Left ventricle myocardium inferior (tissue), 1 donor: ENCODE data around the gene HEPN1. TPM values are rescaled to one million over a fixed set of nuclear protein-coding genes. Genes with fewer than 3 reads are reported as not detected.

ENCODE experiments used
- DNase-seq: peaks from one replicate; pipeline ENCODE4 v3.0.0-alpha.2; 2020
- H3K27ac ChIP-seq: fragments of 200-600 bp; replicated peaks from 2 replicates; pipeline ENCODE4 v1.8.0; 2021
- H3K27me3 ChIP-seq: fragments of 200-600 bp; 2 replicates; pipeline ENCODE4 v1.8.0; 2021; ENCODE audit warnings: low read depth
- H3K36me3 ChIP-seq: fragments of 200-600 bp; 2 replicates; pipeline ENCODE4 v1.8.0; 2021
- H3K4me1 ChIP-seq: fragments of 200-600 bp; 2 replicates; pipeline ENCODE4 v1.8.0; 2021
- H3K4me3 ChIP-seq: fragments of 200-600 bp; 2 replicates; pipeline ENCODE4 v1.8.0; 2021; ENCODE audit warnings: mild to moderate bottlenecking, moderate library complexity
- H3K9me3 ChIP-seq: fragments of 200-600 bp; replicated peaks from 2 replicates; pipeline ENCODE4 v1.8.0; 2021
- CTCF ChIP-seq: fragments of 200-600 bp; IDR thresholded peaks from 2 replicates; pipeline ENCODE4 v1.8.0; 2021; ENCODE audit warnings: antibody characterized with exemption, mild to moderate bottlenecking, borderline replicate concordance
- intact Hi-C: fragments of 100-400 bp; cut with micrococcal nuclease; formaldehyde crosslinking; loops from one replicate; pipeline ENCODE4 v1.11.0; 2022
- total RNA-seq: library from RNA; stranded (reverse); fragmentation: NEBNext Ultra II Directional; extraction: Animal tissue kit (Norgen Biotek cat#: 25700); gene quantifications from one replicate; pipeline ENCODE4 v1.2.1, GENCODE V29; 2021
- donor health status: DM: no; HTN: yes; CAD: no; lungs with severe emphysema.

HEPN1 gene
- total RNA-seq, 1 donor from 2014 or later, result not detected

GRCh38 chr11:124896821-124897391 is 22.1 kb upstream of the HEPN1 start:
- peaks cover 97% of the 10 kb centered on the region for H3K4me1 ChIP-seq
- intact Hi-C loops, result no loop called here

GRCh38 chr11:124897674-124898262 is 21.3 kb upstream of the HEPN1 start, which contains the start of gene ROBO4:
Gene ROBO4, minus strand, starts transcription at chr11:124897865. Its CDS starts 70 bp downstream, at chr11:124897795.
- Histone ChIP-seq H3K27ac (peak within 1 kb of the TSS; percentile 89), H3K4me1 (peaks cover 89% of the 10 kb centered on the region), H3K27me3 (peaks cover 18% of the 10 kb centered on the region), H3K9me3 (no peaks in the 10 kb centered on the region), H3K4me3 (peak within 1 kb of the TSS; percentile 69), H3K36me3 (no peaks in the 10 kb centered on the region)
- peak; percentile 74 for DNase-seq
- intact Hi-C loops, result no loop called here
- TF ChIP-seq CTCF, result no peak

More at GRCh38 chr11:124896821-124897391, 22.1 kb upstream of the HEPN1 start:
- no peaks in the 10 kb centered on the region for H3K36me3 ChIP-seq
- peaks cover 17% of the 10 kb centered on the region for H3K27me3 ChIP-seq
- no peak for DNase-seq
- H3K27ac ChIP-seq, result peak overlapping the region; percentile 89
- H3K4me3 ChIP-seq, result peak overlapping the region; percentile 69
- no peak for TF ChIP-seq CTCF
- H3K9me3 ChIP-seq, result no peaks in the 10 kb centered on the region

GRCh38 chr11:124898263-124898680 is 20.8 kb upstream of the HEPN1 start:
- H3K9me3 ChIP-seq, result no peaks in the 10 kb centered on the region
- H3K27ac ChIP-seq, result peak overlapping the region; percentile 89
- H3K4me3 ChIP-seq, result peak overlapping the region; percentile 69
- peak; percentile 19 for TF ChIP-seq CTCF
- H3K36me3 ChIP-seq, result no peaks in the 10 kb centered on the region
- DNase-seq, result no peak
- intact Hi-C loops, result no loop called here
- H3K4me1 ChIP-seq, result peaks cover 84% of the 10 kb centered on the region
- H3K27me3 ChIP-seq, result peaks cover 18% of the 10 kb centered on the region

- peaks cover 79% of the 10 kb centered on the region for H3K4me1 ChIP-seq
- no peaks in the 10 kb centered on the region for H3K9me3 ChIP-seq
- H3K27me3 ChIP-seq, result peaks cover 18% of the 10 kb centered on the region
- H3K27ac ChIP-seq, result peak overlapping the region; percentile 89
- DNase-seq, result no peak
- H3K36me3 ChIP-seq, result no peaks in the 10 kb centered on the region
- no peak for TF ChIP-seq CTCF
- intact Hi-C loops, result no loop called here
- H3K4me3 ChIP-seq, result peak overlapping the region; percentile 69
Observed at GRCh38 chr11:124898711-124899110, 20.3 kb upstream of the HEPN1 start.

- H3K4me1 ChIP-seq, result peaks cover 71% of the 10 kb centered on the region
- peak overlapping the region; percentile 89 for H3K27ac ChIP-seq
- no peak for TF ChIP-seq CTCF
- no peak overlapping the region for H3K4me3 ChIP-seq
- no peak for DNase-seq
- H3K36me3 ChIP-seq, result no peaks in the 10 kb centered on the region
- peaks cover 18% of the 10 kb centered on the region for H3K27me3 ChIP-seq
- no peaks in the 10 kb centered on the region for H3K9me3 ChIP-seq
- intact Hi-C loops, result no loop called here
Observed at GRCh38 chr11:124899383-124900145, 19.5 kb upstream of the HEPN1 start.
